ENCODE results near the gene SUGCT. TPM values are rescaled to one million over a fixed set of nuclear protein-coding genes. Genes with fewer than 3 reads are reported as not detected.

The SUGCT gene
- total RNA-seq, 3 donors from 2014 or later (not counting 1 experiment from before 2014, with no cell fraction given): 0.40 to 0.59 TPM; not detected in 1

- Histone ChIP-seq H3K4me3 (ENCODE audit: low read length) (no peak overlapping the region), H3K27me3 (ENCODE audit: control insufficient read depth, insufficient read depth, low read length) (no peaks in the 10 kb centered on the region), H3K9me3 (ENCODE audit: control insufficient read depth, insufficient read depth, low read length) (no peaks in the 10 kb centered on the region), H3K27ac (ENCODE audit: low read length) (no peak overlapping the region), H3K4me1 (ENCODE audit: control insufficient read depth, insufficient read depth, low read length) (no peaks in the 10 kb centered on the region), H3K36me3 (ENCODE audit: control insufficient read depth, insufficient read depth, low read length) (no peaks in the 10 kb centered on the region)
- DNase-seq (no peak), ATAC-seq (no peak)
- Mint-ChIP-seq H3K9me3 (peaks cover 5 to 10% of the 10 kb centered on the region in 2 donors), H3K27me3 (ENCODE audit: low read depth in 2 of 2) (no peaks in the 10 kb centered on the region), H3K36me3 (no peaks in the 10 kb centered on the region), H3K27ac (no peak overlapping the region), H3K4me3 (no peak overlapping the region), H3K4me1 (no peaks in the 10 kb centered on the region)
- WGBS (ENCODE audit: insufficient coverage): 87% methylated on average over 15 of the region's 15 CpGs
- intact Hi-C loops (cut with micrococcal nuclease): no loop called here
- TF ChIP-seq CTCF (IDR thresholded peaks at IDR 0.05): no peak
Measured at GRCh38 chr7:40859965-40860543, 725.2 kb downstream of the SUGCT start.

- ATAC-seq (no peak), DNase-seq (no peak)
- H3K36me3 ChIP-seq (ENCODE audit: control insufficient read depth, insufficient read depth, low read length): no peaks in the 10 kb centered on the region
- H3K27me3 ChIP-seq (ENCODE audit: control insufficient read depth, insufficient read depth, low read length): no peaks in the 10 kb centered on the region
- H3K4me1 ChIP-seq (ENCODE audit: control insufficient read depth, insufficient read depth, low read length): no peaks in the 10 kb centered on the region
- 76% methylated on average over 10 of the region's 10 CpGs for WGBS (ENCODE audit: insufficient coverage)
- Mint-ChIP-seq H3K9me3 (peaks cover 9 to 13% of the 10 kb centered on the region in 2 donors), H3K4me3 (no peak overlapping the region), H3K27ac (no peak overlapping the region), H3K27me3 (ENCODE audit: low read depth in 2 of 2) (no peaks in the 10 kb centered on the region), H3K36me3 (no peaks in the 10 kb centered on the region), H3K4me1 (no peaks in the 10 kb centered on the region)
- no peak for TF ChIP-seq CTCF (IDR thresholded peaks at IDR 0.05)
- H3K27ac ChIP-seq (ENCODE audit: low read length): no peak overlapping the region
- intact Hi-C loops (cut with micrococcal nuclease): no loop called here
- no peak overlapping the region for H3K4me3 ChIP-seq (ENCODE audit: low read length)
- H3K9me3 ChIP-seq (ENCODE audit: control insufficient read depth, insufficient read depth, low read length): no peaks in the 10 kb centered on the region
Measured at GRCh38 chr7:40865441-40866233, 730.8 kb downstream of the SUGCT start.

GRCh38 chr7:40866601-40867000 lies 731.8 kb downstream of the SUGCT start:
- DNase-seq (no peak), ATAC-seq (no peak)
- no peaks in the 10 kb centered on the region for H3K27me3 ChIP-seq (ENCODE audit: control insufficient read depth, insufficient read depth, low read length)
- intact Hi-C loops (cut with micrococcal nuclease): no loop called here
- H3K27ac Mint-ChIP-seq: no peak overlapping the region
- no peaks in the 10 kb centered on the region for H3K27me3 Mint-ChIP-seq (ENCODE audit: low read depth in 2 of 2)
- H3K4me1 Mint-ChIP-seq: no peaks in the 10 kb centered on the region
- WGBS (ENCODE audit: insufficient coverage): 84% methylated on average over 10 of the region's 10 CpGs
- H3K27ac ChIP-seq (ENCODE audit: low read length): no peak overlapping the region
- H3K4me3 ChIP-seq (ENCODE audit: low read length): no peak overlapping the region
- H3K36me3 Mint-ChIP-seq: no peaks in the 10 kb centered on the region
- no peaks in the 10 kb centered on the region for H3K4me1 ChIP-seq (ENCODE audit: control insufficient read depth, insufficient read depth, low read length)
- H3K36me3 ChIP-seq (ENCODE audit: control insufficient read depth, insufficient read depth, low read length): no peaks in the 10 kb centered on the region
- H3K4me3 Mint-ChIP-seq: no peak overlapping the region
- no peaks in the 10 kb centered on the region for H3K9me3 ChIP-seq (ENCODE audit: control insufficient read depth, insufficient read depth, low read length)
- peaks cover 9 to 14% of the 10 kb centered on the region in 2 donors for H3K9me3 Mint-ChIP-seq
- TF ChIP-seq CTCF (IDR thresholded peaks at IDR 0.05): no peak
